HL-60/S4 treated with retinoic acid at 250 ng/mL for 4 days and 3 days (cell line): ENCODE measurements around the gene GAGE10.
"Not testable (repeated sequence)": the region's sequence is repeated elsewhere in the genome, so short reads cannot be mapped to it uniquely, and the experiment has no call there.

ENCODE experiments used
- in situ Hi-C: fragments of 300-500 bp; cut with MboI; formaldehyde crosslinking; loops from 2 replicates; pipeline ENCODE4 v1.7.0; 2022; ENCODE audit warnings: low sequenced_read_pairs

Gene GAGE10

DNA sequence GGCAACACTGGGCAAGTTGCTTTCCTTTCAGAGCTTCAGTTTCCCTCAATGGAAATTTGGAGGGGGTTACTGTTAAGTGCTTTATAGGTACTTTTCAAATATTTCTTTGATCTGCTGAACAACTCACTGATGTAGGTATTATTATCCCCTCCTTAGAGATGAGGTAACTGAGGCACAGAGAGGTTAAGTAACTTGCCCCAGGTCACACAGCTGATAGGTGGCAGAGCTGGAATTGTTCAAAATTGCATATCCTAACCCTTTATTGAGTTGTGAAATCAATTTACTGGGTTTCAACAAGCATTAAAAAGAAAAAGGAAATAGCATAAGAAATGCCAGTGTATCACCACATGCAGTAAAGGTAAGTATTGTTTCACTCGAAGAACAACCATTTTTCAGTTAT, 27.2 kb upstream of the GAGE10 start:
- in situ Hi-C loops = no loop called here

DNA sequence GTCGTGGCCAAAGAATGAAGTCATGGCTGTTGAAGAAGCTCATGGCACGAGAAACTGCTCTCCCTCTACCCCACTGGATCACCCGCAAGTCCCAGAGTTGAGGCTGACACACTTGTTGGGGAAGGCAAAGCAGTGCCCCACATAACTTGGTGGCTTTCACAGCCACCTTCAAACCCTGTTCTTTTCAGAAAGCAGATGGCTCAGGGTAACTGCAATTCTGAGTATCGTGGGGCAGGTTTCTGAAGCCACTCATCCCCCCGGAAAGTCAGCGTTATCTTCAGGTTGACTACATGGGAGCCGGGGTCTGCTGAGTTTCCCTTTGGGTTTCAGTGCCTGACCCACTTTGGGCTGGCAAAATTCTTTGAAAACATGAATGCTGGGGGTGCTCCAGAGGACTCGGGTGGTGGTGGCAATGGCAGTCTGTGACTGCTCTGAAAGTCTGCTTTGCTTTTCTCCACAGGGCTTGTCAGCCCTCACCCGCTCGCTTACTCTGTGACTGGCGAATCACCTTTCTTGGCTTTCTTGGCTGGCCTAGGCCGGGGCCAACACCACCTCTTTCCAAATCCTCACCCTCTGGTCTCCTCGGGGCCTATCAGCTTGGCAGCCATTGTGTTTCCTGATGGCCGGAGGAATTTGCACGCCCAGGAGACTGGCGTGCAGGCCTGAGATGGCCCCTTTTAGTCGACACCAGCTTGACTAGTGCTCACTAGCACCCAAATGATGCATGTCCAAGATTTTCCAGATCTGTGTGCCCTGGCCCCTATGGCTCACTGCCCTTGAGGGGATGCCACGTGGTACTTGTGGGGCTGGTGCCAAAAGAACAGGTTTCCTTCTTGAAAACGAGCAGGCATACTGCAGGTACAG, 26.5 kb upstream of the GAGE10 start:
- in situ Hi-C loops = no loop called here

- in situ Hi-C loops = no loop called here
Measured at GRCh38 chrX:49277535-49277830, 26.0 kb upstream of the GAGE10 start.

DNA sequence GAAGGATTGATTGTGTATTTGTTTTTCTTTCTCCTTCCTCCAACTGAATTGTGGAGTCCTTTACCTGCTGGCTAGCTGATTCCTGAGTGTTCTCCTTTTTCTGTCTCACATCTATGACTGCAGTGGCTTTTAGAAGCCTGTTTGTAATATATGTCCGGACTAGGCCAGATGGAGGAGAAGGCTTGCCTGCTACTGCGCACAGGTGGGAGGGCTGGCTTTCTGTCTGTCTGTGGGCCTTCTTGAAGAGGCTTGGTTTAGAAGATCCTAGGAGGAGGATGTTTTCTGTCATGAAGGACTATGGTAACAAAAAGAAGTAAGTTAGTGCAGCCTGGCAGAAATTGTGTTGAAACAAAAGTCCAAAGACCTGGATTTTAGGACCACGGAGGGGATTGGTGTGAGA, 25.4 kb upstream of the GAGE10 start:
- in situ Hi-C loops = no loop called here

DNA sequence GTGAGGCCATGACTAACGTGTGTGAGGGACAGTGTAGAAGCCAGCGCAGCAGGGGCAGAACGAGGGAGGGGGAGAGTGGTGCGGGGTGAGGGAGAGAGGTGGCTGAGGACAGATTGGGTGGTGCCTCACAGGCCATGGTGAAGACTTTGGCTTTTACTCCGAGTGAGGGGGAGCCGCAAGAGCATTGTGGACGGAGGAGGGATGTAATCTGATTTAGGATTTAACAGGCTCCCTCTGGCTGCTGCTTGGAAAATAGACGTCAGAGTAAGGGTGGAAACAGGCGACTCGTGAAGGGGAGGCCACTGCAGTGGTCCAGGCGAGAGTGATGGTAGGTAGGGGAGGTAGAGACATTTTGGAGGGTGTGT, 20.8 kb upstream of the GAGE10 start:
- in situ Hi-C loops = no loop called here

- in situ Hi-C loops = no loop called here
Measured at GRCh38 chrX:49284212-49284611, 19.2 kb upstream of the GAGE10 start.

DNA sequence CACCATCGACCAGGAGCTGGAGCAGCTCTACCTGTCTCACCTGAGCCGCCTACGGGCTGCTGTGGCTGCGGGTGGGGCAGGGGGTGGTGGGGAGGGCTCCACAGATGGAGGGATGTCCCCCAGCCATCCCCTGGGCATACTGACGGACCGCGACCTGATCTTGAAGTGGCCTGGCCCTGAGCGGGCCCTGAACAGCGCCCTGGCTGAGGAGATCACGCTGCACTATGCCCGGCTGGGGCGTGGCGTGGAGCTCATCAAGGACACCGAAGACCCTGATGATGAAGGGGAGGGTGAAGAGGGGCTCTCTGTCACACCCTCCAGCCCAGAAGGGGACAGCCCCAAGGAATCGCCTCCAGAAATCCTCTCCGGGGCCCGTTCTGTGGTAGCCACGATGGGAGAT, 17.3 kb upstream of the GAGE10 start:
- in situ Hi-C loops = no loop called here

DNA sequence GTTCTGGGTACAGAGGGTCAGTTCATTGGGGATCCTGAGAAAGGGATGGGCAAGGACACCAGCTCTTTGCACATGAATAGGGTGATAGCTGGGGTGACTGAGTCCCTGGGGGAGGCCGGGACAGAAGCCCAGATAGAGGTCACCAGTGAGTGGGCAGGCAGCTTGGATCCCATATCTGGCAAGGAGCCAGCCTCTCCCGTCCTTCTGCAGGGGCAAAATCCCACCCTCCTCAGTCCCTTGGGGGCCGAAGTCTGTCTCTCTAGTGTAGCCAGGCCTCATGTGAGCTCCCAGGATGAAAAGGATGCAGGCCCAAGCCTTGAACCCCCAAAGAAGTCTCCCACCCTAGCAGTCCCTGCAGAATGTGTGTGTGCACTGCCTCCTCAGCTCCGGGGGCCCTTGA, 16.9 kb upstream of the GAGE10 start:
- in situ Hi-C loops = no loop called here

GRCh38 chrX:49287665-49288064, 15.8 kb upstream of the GAGE10 start:
- in situ Hi-C loops = no loop called here

- in situ Hi-C loops = no loop called here
Measured at GRCh38 chrX:49290215-49290614, 13.2 kb upstream of the GAGE10 start.

DNA sequence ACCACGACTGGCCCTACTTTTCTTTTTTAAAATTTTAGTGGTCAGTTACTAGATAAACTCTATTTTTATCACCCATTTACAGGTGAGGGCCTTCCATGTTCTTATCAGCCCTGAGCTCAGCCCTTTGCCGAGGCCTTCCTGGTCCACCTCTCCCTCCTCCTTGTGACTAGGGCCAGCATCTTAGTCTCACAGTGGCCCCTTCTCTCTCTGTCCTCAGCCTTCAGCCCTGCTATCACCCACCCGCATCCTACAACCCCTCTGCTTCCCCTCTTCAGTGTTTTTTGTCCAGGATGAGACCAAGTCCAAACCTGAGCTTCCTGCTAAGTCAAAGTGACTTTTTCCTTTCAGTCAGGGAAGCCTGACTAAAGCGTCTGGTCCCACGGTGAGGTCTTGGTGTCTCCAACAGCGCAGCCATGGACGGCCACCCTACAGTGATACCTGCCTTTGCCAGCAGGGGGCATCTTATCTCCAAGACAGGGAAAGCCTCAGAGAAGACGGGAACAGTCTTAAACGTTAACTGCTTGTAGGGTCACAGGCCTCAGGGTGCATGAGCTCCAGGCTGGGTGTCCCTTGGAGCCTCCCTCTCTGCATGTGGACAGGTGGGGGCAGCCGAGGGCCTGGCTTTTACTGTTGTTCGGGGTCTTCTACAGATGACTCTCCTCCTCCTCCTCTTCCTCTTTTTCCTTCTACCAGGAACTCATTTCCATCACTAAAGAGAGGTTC, 11.7 kb upstream of the GAGE10 start:
- in situ Hi-C loops = no loop called here

DNA sequence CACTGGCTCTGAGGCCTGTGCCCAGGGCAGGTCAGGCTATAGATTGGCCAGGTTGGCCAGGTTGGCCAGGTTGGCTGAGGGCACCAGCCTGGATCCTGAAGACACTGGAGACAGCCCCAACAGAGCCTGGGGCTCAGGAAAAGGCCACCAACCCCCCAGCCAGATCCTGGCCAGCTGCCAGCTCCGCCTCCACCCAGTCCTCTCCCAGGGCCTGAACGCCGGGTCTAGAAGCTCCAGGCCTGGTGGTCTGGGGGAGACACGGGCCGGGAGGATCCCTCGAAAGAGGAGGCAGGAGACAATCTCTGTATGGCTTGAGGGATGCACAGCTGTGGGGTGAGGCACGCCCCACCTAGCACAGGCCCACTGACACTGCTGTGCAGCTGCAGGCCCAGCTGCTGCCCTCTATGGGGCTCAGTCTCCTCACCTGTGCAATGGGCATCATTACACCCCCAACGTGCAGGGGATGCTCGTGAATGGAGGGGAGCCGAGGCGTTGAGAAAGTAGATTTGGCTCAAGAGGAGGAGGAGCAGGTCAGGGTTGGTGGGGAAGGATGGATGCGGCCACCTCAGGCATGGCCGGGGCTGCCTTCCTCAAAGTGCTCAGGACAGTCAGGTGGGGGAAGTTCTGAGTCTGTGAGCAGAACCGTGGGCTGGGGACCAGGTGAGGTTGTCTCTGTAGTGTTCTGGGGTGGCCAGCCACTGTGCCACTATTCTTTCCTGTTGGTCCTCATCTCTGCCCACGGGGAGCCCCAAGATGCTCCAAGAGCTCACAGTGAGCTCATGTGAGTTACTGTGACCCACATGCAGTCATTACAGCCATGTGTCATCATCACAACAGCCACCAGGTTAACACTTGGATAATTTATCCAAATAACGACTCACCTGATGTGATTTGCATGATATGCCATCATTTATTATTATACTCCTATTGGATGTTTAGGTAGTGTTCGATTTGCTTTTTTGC, 10.8 kb upstream of the GAGE10 start:
- in situ Hi-C loops = no loop called here

DNA sequence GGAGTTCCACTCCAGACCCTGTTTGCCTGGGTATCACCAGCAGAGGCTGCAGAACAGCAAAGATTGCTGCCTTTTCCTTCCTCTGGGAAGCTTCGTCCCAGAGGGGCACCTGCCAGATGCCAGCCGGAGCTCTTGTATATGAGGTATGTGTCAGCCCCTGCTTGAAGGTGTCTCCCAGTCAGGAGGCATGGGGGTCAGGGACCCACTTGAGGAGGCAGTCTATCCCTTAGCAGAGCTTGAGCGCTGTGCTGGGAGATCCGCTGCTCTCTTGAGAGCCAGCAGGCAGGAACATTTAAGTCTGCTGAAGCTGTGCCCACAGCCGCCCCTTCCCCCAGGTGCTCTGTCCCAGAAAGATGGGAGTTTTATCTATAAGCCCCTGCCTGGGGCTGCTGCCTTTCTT, 4.2 kb upstream of the GAGE10 start:
- in situ Hi-C loops = not testable (repeated sequence)

- in situ Hi-C loops = no loop called here
Measured at GRCh38 chrX:49300703-49301102, 2.7 kb upstream of the GAGE10 start.

GRCh38 chrX:49307775-49308174, 4.3 kb downstream of the GAGE10 start:
- in situ Hi-C loops = not testable (repeated sequence)

DNA sequence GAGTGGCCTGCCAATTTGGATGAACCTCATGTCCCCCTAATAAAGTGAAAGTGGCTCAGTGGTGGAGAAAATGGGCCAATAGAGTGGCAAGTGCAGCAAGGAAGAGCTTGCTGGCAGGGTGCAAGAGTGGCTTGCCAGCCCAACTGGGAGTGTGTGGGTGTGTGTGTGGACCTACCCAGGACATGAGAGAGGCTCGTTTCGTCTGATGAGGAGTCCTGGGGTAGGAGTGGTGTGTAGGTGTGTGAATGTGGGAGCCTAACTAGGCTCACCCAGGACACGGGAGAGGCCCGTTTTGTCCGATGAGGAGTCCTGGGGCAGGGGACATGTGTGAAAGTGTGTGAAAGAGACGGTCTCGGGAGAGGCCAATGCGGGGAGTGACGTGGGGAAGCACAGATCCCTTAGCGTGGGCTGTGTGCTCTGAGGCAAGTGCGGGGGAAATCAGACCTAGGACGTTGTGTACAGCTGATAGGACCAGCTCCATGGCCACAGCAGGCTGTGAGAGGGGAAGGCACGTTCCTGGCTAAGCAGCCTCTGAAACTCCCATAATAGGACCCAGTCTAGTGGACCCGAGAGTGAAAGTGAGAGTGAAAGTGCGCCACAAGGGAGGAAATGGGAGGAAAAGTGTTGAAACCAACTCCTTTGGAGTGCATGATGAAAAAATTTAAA, 5.3 kb downstream of the GAGE10 start:
- in situ Hi-C loops = no loop called here

DNA sequence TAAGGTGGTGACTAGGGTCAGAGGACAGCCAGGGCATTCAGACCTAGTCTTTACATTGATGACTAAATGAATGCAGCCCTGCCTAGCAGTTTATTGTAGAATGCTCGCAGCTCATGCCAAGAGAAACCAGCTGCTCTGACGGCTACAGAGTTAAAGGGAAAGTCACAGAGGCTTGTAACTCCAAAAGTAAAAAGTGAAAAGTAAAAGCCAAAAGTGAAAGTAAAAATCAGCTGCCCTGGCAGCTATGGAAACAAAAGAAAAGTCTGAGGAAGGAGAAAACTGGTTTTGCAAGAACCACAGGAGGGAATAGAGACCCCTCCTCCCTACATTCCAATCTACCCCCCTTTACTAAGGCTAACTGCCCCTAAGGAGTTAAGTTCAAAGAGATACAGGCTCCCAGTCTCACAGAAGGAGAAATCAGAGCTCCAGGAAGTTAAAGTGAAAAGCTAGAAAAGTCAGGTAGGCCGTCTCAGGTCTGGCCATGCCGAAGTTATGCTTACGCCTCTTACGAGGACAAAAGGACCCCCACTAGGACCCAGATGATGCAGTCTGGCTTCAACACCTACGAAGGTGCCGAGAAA, 6.0 kb downstream of the GAGE10 start:
- in situ Hi-C loops = no loop called here

DNA sequence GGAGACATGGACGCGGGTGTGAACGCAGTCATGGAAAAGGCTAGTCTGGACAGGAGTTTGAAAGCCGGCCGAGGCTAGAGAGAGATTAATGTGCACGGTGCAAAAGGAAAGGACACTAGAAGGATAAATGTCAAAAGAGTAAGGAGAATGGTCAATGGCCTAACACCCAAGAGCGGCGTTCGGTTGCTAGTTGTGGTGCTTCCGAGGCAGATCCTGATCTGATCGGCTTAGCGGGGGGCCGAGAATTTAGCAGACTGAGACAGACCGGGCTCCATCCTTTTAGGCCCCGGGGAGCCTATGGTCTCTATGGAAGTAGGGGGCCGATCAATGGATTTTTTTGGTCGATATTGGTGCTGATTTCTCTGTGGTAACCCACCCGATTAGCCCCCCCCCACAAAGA, 6.9 kb downstream of the GAGE10 start:
- in situ Hi-C loops = no loop called here

GRCh38 chrX:49312176-49312575, 8.7 kb downstream of the GAGE10 start:
- in situ Hi-C loops = no loop called here

DNA sequence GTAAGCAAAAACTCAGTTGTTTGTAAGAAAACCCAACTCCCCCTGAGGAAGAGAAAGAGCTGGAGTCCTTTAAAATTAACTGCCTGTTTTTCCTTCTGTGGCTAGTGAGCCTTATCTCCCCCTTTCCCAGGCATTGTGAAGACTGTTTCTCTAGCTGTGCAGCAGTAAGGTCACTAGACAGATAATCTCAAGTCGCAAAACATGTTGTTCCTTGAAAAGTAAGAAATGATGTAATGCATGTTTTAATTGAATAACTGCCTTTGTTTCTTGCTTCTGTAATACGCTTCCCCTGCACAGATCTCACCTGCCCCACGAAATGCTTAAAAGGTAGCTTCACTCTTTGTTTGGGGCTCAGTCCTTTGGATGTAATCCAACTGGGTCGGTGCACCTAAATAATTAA, 12.6 kb downstream of the GAGE10 start:
- in situ Hi-C loops = no loop called here

DNA sequence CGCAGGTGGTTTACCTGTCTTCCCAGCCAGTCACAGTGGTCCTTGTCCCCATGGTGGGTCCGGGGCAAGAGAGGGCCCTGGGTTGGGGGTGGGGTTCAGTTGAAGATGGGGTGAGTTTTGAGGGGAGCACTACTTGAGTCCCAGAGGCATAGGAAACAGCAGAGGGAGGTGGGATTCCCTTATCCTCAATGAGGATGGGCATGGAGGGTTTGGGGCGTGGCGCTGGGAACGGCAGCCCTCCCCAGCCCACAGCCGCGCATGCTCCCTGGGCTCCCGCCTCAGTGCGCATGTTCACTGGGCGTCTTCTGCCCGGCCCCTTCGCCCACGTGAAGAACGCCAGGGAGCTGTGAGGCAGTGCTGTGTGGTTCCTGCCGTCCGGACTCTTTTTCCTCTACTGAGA, 18.3 kb downstream of the GAGE10 start, which contains the start of gene GAGE12J:
GAGE12J (plus strand) TSS at position 301 of the 400 bp plus-strand sequence. CDS start 1,157 bp downstream, outside the sequence.
- in situ Hi-C loops = not testable (repeated sequence)
